Fibroblast of pulmonary artery (primary cell): ENCODE measurements around the gene NELFA.

Experiments
- DNase-seq: peaks from one replicate; pipeline ENCODE4 v3.0.0-alpha.2; 2010; ENCODE audit warnings: low read depth
- H3K4me3 ChIP-seq: replicated peaks from 2 replicates; pipeline ENCODE4 v1.5.1; 2011; ENCODE audit warnings: low read depth, mild to moderate bottlenecking, control low read depth, low read length, moderate library complexity
- TF ChIP-seq, protein P1 (sequence below): IDR thresholded peaks from 2 replicates; pipeline ENCODE4 v1.5.1; 2011; ENCODE audit warnings: mild to moderate bottlenecking, control low read depth, low read length, inconsistent platforms; ENCODE audit errors: missing control alignments

Gene NELFA

DNA sequence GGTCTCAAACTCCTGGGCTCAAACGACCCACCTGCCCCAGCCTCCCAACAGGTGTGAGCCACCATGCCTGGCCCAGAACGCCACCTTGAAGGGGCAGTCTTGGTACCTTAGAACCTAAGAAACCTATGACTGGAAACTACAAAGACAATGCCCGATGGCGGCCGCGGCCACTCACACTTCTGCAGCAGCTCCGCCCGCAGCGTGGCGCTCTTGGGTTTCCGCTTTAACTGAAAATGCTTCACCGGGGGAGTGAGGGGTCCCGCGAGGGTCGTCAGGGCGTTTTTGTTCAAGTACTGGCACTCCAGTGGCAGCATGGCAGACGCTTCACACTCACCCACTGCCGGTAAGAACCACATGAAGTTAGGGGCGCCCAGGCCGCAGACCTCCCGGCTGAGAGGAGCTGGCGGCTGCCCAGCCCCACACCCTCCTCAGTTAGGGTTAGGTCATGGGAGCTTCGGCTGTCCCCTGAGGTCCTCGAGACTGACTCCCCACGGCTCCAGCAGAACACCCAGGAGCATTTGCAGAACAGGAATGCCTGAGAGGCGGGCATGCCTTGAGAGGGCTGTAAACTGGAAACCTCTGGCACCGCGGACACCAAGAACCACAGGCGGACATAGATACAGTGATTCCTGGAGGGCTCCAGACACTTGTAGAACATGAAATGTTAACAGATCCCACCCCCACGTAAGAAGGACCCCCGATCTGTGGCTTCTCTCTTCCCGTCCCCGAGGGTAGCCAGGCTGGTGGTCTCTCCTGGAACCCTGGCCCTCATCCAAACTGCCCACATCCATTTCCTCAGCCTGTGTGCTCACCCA, 19.0 kb downstream of the NELFA start:
- DNase-seq: no peak
- H3K4me3 ChIP-seq: no peak overlapping the region
- TF ChIP-seq, protein P1, sequence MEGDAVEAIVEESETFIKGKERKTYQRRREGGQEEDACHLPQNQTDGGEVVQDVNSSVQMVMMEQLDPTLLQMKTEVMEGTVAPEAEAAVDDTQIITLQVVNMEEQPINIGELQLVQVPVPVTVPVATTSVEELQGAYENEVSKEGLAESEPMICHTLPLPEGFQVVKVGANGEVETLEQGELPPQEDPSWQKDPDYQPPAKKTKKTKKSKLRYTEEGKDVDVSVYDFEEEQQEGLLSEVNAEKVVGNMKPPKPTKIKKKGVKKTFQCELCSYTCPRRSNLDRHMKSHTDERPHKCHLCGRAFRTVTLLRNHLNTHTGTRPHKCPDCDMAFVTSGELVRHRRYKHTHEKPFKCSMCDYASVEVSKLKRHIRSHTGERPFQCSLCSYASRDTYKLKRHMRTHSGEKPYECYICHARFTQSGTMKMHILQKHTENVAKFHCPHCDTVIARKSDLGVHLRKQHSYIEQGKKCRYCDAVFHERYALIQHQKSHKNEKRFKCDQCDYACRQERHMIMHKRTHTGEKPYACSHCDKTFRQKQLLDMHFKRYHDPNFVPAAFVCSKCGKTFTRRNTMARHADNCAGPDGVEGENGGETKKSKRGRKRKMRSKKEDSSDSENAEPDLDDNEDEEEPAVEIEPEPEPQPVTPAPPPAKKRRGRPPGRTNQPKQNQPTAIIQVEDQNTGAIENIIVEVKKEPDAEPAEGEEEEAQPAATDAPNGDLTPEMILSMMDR: no peak

DNA sequence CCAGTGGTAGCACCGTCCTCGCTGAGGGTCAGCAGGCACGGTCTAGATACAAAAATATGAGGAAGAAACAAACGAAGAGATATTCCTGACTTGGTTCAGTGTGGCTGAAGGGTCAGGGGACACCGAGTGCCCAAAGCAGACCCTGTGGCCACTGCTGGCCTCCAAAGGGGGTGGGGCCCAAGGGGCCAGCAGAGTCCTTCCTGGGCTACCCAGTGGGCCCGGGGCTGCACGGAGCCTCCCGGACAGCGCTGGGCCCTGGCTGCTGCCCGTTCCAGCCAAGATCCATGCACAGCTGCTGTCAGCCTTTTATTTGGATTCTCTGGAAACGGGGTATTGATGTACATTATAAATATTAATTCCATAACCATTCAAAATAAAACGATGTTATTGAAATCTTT, 20.4 kb downstream of the NELFA start:
- DNase-seq: no peak
- H3K4me3 ChIP-seq: no peak overlapping the region
- TF ChIP-seq, protein P1: no peak

DNA sequence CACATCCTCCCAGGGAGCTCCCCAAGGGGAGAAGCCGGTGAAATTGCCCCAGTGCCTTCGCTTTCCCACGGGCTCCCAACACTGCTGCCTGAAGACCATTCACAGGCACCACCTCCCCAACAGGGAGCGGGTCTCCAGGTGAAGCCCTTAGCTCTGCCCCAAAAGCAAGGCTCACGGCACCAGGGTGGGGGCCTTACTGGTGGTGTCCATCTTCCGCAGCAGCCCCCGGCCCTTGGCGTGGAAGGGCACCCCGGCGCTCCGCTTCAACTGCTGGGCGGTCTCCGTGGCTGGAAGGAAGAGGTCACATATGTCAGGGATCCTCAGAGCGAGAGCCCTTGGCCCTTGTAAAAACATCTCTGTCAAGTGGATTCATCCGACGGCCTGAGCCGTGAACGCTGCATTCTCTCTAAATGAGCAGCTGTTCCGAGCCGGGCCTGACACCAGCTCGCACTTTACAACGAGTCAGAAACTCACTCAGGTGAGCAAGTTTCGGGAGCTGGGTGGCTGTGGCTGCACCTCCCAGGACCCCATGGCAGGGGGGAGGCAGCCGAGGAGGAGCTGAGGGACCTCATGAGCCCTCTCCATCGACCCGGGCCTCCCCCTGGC, 20.9 kb downstream of the NELFA start:
- TF ChIP-seq, protein P1: no peak
- H3K4me3 ChIP-seq: no peak overlapping the region
- no peak for DNase-seq

DNA sequence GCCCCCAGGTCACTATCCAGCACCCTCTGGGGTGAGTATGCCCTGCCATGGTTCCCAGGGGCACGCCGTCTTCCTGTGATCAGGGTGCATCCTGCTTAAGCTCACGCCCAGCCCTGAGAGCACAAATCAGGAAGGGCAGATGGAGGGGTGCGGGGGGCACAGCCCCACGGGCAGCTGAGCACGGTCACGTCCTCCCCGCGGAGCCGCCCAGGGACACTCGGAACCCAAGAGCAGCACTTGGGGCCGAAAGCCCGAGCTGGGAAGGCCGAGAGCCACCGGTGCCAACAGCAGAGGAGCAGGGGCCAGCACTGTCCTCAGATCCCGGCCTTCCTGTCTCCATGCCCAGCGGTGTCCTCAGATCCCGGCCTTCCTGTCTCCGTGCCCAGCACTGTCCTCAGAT, 21.5 kb downstream of the NELFA start:
- no peak overlapping the region for H3K4me3 ChIP-seq
- DNase-seq: no peak
- TF ChIP-seq, protein P1: no peak

DNA sequence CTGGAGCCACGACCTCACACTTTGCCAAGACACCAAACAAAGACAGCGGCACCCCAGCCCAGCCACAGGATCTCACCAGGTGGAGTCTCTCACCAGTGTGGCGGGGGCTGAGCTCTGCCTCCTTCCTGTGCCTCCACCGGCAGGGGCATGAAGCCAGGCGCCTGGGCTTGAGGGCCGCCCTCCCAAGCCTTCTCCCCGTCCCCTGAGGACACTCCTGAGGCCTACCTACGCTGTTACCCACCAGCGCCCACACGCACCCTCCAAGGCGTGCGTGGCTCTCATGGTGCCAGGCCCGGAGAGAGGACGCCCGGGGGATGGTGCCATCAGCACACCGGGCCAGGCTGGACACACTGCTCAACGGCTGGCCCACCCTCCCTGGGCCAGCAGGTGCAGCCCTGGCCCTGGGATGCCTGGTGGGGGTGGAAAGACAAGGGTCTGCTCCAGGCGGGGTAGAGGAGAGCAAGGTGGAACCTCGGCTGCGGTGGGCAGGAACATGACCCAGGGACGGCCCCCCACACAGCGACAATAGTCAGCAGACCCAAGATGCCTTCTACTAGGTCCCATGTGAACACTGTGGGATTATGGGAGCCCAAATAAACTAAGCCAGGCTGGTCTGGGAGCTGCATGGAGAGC, 22.1 kb downstream of the NELFA start:
- DNase-seq: no peak
- TF ChIP-seq, protein P1: no peak
- no peak overlapping the region for H3K4me3 ChIP-seq

DNA sequence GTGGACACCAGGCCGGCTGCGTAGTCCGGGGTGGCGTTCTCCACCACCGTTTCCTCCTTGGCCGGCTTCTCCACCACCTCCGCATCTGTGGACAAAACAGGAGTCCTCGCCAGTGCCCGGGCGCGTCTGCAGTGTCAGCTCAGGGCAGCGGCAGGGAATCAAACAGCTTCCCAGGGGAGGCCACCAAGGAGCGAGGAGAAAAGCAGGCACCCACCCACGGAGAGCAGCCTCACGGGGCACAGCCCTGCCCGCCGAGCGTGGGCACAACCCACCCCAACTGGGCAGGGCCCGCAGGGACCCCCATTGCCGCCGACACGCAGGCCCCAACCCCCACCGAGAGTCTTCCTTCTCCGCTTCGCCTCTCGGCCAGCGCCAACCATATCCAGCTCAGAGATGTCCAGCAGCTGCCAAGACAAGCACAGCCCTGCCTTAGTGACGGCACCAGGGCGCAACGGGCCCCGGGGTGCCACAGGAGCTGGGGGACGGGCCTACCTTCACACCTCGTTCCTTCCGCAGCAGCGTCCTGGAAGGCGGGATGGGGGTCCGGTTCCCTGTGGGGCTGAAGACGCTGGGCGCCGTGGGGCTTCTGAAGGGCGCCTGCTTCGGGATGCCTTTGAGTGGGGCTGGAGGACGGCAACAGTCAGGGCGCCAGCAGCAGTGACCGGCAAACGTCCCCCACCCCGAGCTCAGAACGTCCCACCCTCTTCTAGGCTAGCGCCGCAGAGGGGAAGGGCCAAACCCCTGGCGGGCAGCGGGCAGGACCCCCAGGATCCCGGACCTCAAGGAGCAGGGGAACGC, 22.8 kb downstream of the NELFA start:
- DNase-seq: no peak
- TF ChIP-seq, protein P1: no peak
- no peak overlapping the region for H3K4me3 ChIP-seq
